ENCODE data around the gene FEZ2.
A peak's percentile ranks its signal among the peaks of the same experiment; 100 is the strongest.

FEZ2 gene

GRCh38 chr2:36538335-36538734, 59.6 kb downstream of the FEZ2 start:
- H3K27ac ChIP-seq, result no peak overlapping the region
- H3K4me3 ChIP-seq, result no peak overlapping the region
- no peak overlapping the region for H3K4me2 ChIP-seq
- no peaks in the 10 kb centered on the region for H3K4me1 ChIP-seq
- peaks cover 47% of the 10 kb centered on the region for H3K36me3 ChIP-seq
- no peaks in the 10 kb centered on the region for H3K27me3 ChIP-seq
- no peaks in the 10 kb centered on the region for H4K20me1 ChIP-seq
- no peak overlapping the region for H3K9ac ChIP-seq
- H3K9me3 ChIP-seq, result no peaks in the 10 kb centered on the region
- TF ChIP-seq Cebpa-rat (IDR thresholded peaks at IDR 0.05), result no peak

- H3K9me3 ChIP-seq, result no peaks in the 10 kb centered on the region
- no peak overlapping the region for H3K27ac ChIP-seq
- no peak overlapping the region for H3K4me3 ChIP-seq
- H3K9ac ChIP-seq, result no peak overlapping the region
- no peak for TF ChIP-seq Cebpa-rat (IDR thresholded peaks at IDR 0.05)
- H4K20me1 ChIP-seq, result no peaks in the 10 kb centered on the region
- no peak overlapping the region for H3K4me2 ChIP-seq
- H3K4me1 ChIP-seq, result no peaks in the 10 kb centered on the region
- peaks cover 44% of the 10 kb centered on the region for H3K36me3 ChIP-seq
- H3K27me3 ChIP-seq, result no peaks in the 10 kb centered on the region
Observed at GRCh38 chr2:36536776-36537175, 61.2 kb downstream of the FEZ2 start.

- H3K4me3 ChIP-seq, result no peak overlapping the region
- no peaks in the 10 kb centered on the region for H3K27me3 ChIP-seq
- H3K4me1 ChIP-seq, result peaks cover 17% of the 10 kb centered on the region
- H3K4me2 ChIP-seq, result no peak overlapping the region
- no peak overlapping the region for H3K9ac ChIP-seq
- H3K36me3 ChIP-seq, result peaks cover 34% of the 10 kb centered on the region
- no peaks in the 10 kb centered on the region for H4K20me1 ChIP-seq
- no peak overlapping the region for H3K27ac ChIP-seq
- H3K9me3 ChIP-seq, result no peaks in the 10 kb centered on the region
- no peak for TF ChIP-seq Cebpa-rat (IDR thresholded peaks at IDR 0.05)
Observed at GRCh38 chr2:36535099-36535498, 62.9 kb downstream of the FEZ2 start.

GRCh38 chr2:36534275-36534799, 63.6 kb downstream of the FEZ2 start:
- no peak for TF ChIP-seq Cebpa-rat (IDR thresholded peaks at IDR 0.05)
- Histone ChIP-seq H3K27ac (no peak overlapping the region), H3K4me2 (no peak overlapping the region), H3K9me3 (no peaks in the 10 kb centered on the region), H3K4me1 (peaks cover 21% of the 10 kb centered on the region), H3K36me3 (peaks cover 34% of the 10 kb centered on the region), H4K20me1 (no peaks in the 10 kb centered on the region), H3K27me3 (no peaks in the 10 kb centered on the region), H3K4me3 (no peak overlapping the region), H3K9ac (no peak overlapping the region)

- H3K36me3 ChIP-seq, result 0 out of 2 replicates have a peak, but pooled peaks cover 19% of the 10 kb centered on the region
- no peaks in the 10 kb centered on the region for H3K27me3 ChIP-seq
- TF ChIP-seq Cebpa-rat (IDR thresholded peaks at IDR 0.05), result no peak
- peak overlapping the region; percentile 59 for H3K4me2 ChIP-seq
- no peaks in the 10 kb centered on the region for H3K9me3 ChIP-seq
- H3K9ac ChIP-seq, result no peak overlapping the region
- no peaks in the 10 kb centered on the region for H4K20me1 ChIP-seq
- peak overlapping the region; percentile 54 for H3K27ac ChIP-seq
- peaks cover 21% of the 10 kb centered on the region for H3K4me1 ChIP-seq
- H3K4me3 ChIP-seq, result no peak overlapping the region
Observed at GRCh38 chr2:36530983-36531354, 67.0 kb downstream of the FEZ2 start.

- H3K27me3 ChIP-seq, result no peaks in the 10 kb centered on the region
- H3K9ac ChIP-seq, result no peak overlapping the region
- H3K4me3 ChIP-seq, result no peak overlapping the region
- H3K36me3 ChIP-seq, result 0 out of 2 replicates have a peak, but pooled peaks cover 19% of the 10 kb centered on the region
- H3K4me1 ChIP-seq, result peaks cover 21% of the 10 kb centered on the region
- H3K27ac ChIP-seq, result peak overlapping the region; percentile 54
- no peak for TF ChIP-seq Cebpa-rat (IDR thresholded peaks at IDR 0.05)
- no peaks in the 10 kb centered on the region for H4K20me1 ChIP-seq
- H3K4me2 ChIP-seq, result peak overlapping the region; percentile 59
- H3K9me3 ChIP-seq, result no peaks in the 10 kb centered on the region
Observed at GRCh38 chr2:36530178-36530982, 67.6 kb downstream of the FEZ2 start.

- Histone ChIP-seq H3K9me3 (no peaks in the 10 kb centered on the region), H4K20me1 (no peaks in the 10 kb centered on the region), H3K4me3 (no peak overlapping the region), H3K9ac (no peak overlapping the region), H3K27ac (no peak overlapping the region), H3K27me3 (no peaks in the 10 kb centered on the region), H3K4me1 (peaks cover 21% of the 10 kb centered on the region), H3K4me2 (no peak overlapping the region), H3K36me3 (peaks cover 21% of the 10 kb centered on the region; the same call in 1 of the 2 replicates)
- TF ChIP-seq Cebpa-rat (IDR thresholded peaks at IDR 0.05), result no peak
Observed at GRCh38 chr2:36528766-36529392, 69.1 kb downstream of the FEZ2 start.

- H3K27ac ChIP-seq, result no peak overlapping the region
- no peak for TF ChIP-seq Cebpa-rat (IDR thresholded peaks at IDR 0.05)
- no peak overlapping the region for H3K4me3 ChIP-seq
- H3K4me2 ChIP-seq, result no peak overlapping the region
- H3K9ac ChIP-seq, result no peak overlapping the region
- H3K4me1 ChIP-seq, result peaks cover 21% of the 10 kb centered on the region
- H4K20me1 ChIP-seq, result no peaks in the 10 kb centered on the region
- no peaks in the 10 kb centered on the region for H3K27me3 ChIP-seq
- H3K9me3 ChIP-seq, result no peaks in the 10 kb centered on the region
- H3K36me3 ChIP-seq, result peaks cover 27% of the 10 kb centered on the region
Observed at GRCh38 chr2:36528274-36528673, 69.7 kb downstream of the FEZ2 start.

GRCh38 chr2:36526226-36526625, 71.7 kb downstream of the FEZ2 start:
- Histone ChIP-seq H3K4me2 (no peak overlapping the region), H3K4me1 (peaks cover 16% of the 10 kb centered on the region), H3K27ac (no peak overlapping the region), H4K20me1 (no peaks in the 10 kb centered on the region), H3K27me3 (no peaks in the 10 kb centered on the region), H3K4me3 (no peak overlapping the region), H3K36me3 (peaks cover 35% of the 10 kb centered on the region), H3K9me3 (no peaks in the 10 kb centered on the region), H3K9ac (no peak overlapping the region)
- TF ChIP-seq Cebpa-rat (IDR thresholded peaks at IDR 0.05), result no peak

GRCh38 chr2:36525245-36525644, 72.7 kb downstream of the FEZ2 start:
- peaks cover 45% of the 10 kb centered on the region for H3K36me3 ChIP-seq
- H3K4me1 ChIP-seq, result peaks cover 6% of the 10 kb centered on the region
- no peak overlapping the region for H3K4me3 ChIP-seq
- H3K9me3 ChIP-seq, result no peaks in the 10 kb centered on the region
- no peaks in the 10 kb centered on the region for H3K27me3 ChIP-seq
- H3K27ac ChIP-seq, result no peak overlapping the region
- H4K20me1 ChIP-seq, result no peaks in the 10 kb centered on the region
- no peak overlapping the region for H3K9ac ChIP-seq
- TF ChIP-seq Cebpa-rat (IDR thresholded peaks at IDR 0.05), result no peak
- H3K4me2 ChIP-seq, result no peak overlapping the region
